Lung (tissue), 13 donors: ENCODE data around the gene CD37. TPM values are rescaled to one million over a fixed set of nuclear protein-coding genes. Genes with fewer than 3 reads are reported as not detected.

ENCODE experiments used
- ATAC-seq: fragments of 200-7000 bp; cut with Tn5 transposase; one replicate; pipeline ENCODE4 v1.9.1; 2020; ENCODE audit warnings: moderate number of reproducible peaks; ENCODE audit not compliant: insufficient read depth, low FRiP score
- DNase-seq, 3 donors: peaks; one replicate each; pipeline ENCODE4 v3.0.0-alpha.2; 2013 to 2017
- H3K27ac ChIP-seq, 2 donors: one replicate each; pipeline ENCODE4 v1.5.1; 2013; ENCODE audit warnings: mild to moderate bottlenecking in 2 of 2, moderate library complexity in 2 of 2, control low read depth in 1 of 2, inconsistent platforms in 1 of 2, low read depth in 1 of 2, low read length in 1 of 2
- H3K27me3 ChIP-seq, 3 donors: one replicate each; pipeline ENCODE4 v1.5.1; 2013; ENCODE audit warnings: low read length in 2 of 3; ENCODE audit not compliant: control insufficient read depth in 3 of 3, insufficient read depth in 3 of 3
- H3K36me3 ChIP-seq, 4 donors: one replicate each; pipeline ENCODE4 v1.5.1; 2013; ENCODE audit warnings: low read length in 4 of 4, mild to moderate bottlenecking in 1 of 4, moderate library complexity in 1 of 4; ENCODE audit not compliant: control insufficient read depth in 4 of 4, insufficient read depth in 4 of 4
- H3K4me1 ChIP-seq, 5 donors: one replicate each; pipeline ENCODE4 v1.5.1; 2013; ENCODE audit warnings: low read length in 5 of 5, mild to moderate bottlenecking in 2 of 5, moderate library complexity in 1 of 5; ENCODE audit not compliant: control insufficient read depth in 5 of 5, insufficient read depth in 5 of 5
- H3K4me3 ChIP-seq: one replicate; pipeline ENCODE4 v1.5.1; 2013; ENCODE audit warnings: mild to moderate bottlenecking, control low read depth, moderate library complexity
- H3K9ac ChIP-seq, 2 donors: one replicate each; pipeline ENCODE4 v1.5.1; 2013; ENCODE audit warnings: low read length in 2 of 2, control low read depth in 1 of 2; ENCODE audit not compliant: insufficient read depth in 1 of 2
- H3K9me3 ChIP-seq, 4 donors: one replicate each; pipeline ENCODE4 v1.5.1; 2013; ENCODE audit warnings: low read length in 3 of 4, mild to moderate bottlenecking in 1 of 4, moderate library complexity in 1 of 4; ENCODE audit not compliant: control insufficient read depth in 4 of 4, insufficient read depth in 3 of 4
- WGBS, 2 donors: extraction: QIAGEN DNeasy Blood & Tissue Kit; methylation state at CpG; one replicate each; pipeline ENCODE4 v1.1.7; 2013; 5-methylcytosine and 5-hydroxymethylcytosine counted together
- polyA plus RNA-seq, 2 donors: library from polyadenylated mRNA; stranded (reverse); fragments of 200-250 nt; gene quantifications; one replicate each; pipeline ENCODE4 v1.2.1, GENCODE V29; 2013
- small RNA-seq: library from RNA; depleted of rRNA; stranded (forward); fragments of <200 nt; gene quantifications from one replicate; pipeline ENCODE3, GENCODE V24; 2014; ENCODE audit warnings: low replicate concordance
- total RNA-seq, 2 donors: library from RNA; depleted of rRNA in 1 of 2; stranded (reverse); fragments of >200 nt in 1 of 2; gene quantifications; one replicate each; pipeline ENCODE4 v1.2.1, GENCODE V29; 2014 to 2021
- TF ChIP-seq, protein P1 (sequence below): IDR thresholded peaks from 2 replicates; pipeline ENCODE4 v1.5.1; 2012; ENCODE audit warnings: mild to moderate bottlenecking; ENCODE audit errors: control extremely low read depth, extremely low read depth
- donor health status: control.
- donor health status: control.
- donor health status: Bipolar disorder and iron deficiency.
- donor health status: healthy.
- donor health status: DM: yes; HTN: yes; CAD: no.

CD37 gene
- total and polyA plus RNA-seq, 4 donors = 33.9 to 154 (median 51.2) TPM

GRCh38 chr19:49387936-49388372, 52.7 kb downstream of the CD37 start, which contains the start of gene KASH5:
Gene KASH5, plus strand, starts transcription at chr19:49388249. Its CDS starts 2,635 bp downstream, at chr19:49390884.
- TF ChIP-seq, protein P1, sequence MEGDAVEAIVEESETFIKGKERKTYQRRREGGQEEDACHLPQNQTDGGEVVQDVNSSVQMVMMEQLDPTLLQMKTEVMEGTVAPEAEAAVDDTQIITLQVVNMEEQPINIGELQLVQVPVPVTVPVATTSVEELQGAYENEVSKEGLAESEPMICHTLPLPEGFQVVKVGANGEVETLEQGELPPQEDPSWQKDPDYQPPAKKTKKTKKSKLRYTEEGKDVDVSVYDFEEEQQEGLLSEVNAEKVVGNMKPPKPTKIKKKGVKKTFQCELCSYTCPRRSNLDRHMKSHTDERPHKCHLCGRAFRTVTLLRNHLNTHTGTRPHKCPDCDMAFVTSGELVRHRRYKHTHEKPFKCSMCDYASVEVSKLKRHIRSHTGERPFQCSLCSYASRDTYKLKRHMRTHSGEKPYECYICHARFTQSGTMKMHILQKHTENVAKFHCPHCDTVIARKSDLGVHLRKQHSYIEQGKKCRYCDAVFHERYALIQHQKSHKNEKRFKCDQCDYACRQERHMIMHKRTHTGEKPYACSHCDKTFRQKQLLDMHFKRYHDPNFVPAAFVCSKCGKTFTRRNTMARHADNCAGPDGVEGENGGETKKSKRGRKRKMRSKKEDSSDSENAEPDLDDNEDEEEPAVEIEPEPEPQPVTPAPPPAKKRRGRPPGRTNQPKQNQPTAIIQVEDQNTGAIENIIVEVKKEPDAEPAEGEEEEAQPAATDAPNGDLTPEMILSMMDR = no peak
- Histone ChIP-seq H3K27ac (no peak within 1 kb of the TSS), H3K9me3 (peaks cover 0 to 2% (median 0%) of the 10 kb centered on the region in 4 donors), H3K27me3 (peaks cover 0 to 5% (median 2%) of the 10 kb centered on the region in 3 donors), H3K4me1 (no peaks in the 10 kb centered on the region), H3K9ac (no peak within 1 kb of the TSS), H3K36me3 (no peaks in the 10 kb centered on the region), H3K4me3 (peak within 1 kb of the TSS; percentile 3)
- ATAC-seq = peak; percentile 64
- peak in 2 of 3 donors; percentile 12 to 21 for DNase-seq
- WGBS, 2 donors = 34 to 53% methylated on average over 39 to 40 of the region's 40 CpGs

DNA sequence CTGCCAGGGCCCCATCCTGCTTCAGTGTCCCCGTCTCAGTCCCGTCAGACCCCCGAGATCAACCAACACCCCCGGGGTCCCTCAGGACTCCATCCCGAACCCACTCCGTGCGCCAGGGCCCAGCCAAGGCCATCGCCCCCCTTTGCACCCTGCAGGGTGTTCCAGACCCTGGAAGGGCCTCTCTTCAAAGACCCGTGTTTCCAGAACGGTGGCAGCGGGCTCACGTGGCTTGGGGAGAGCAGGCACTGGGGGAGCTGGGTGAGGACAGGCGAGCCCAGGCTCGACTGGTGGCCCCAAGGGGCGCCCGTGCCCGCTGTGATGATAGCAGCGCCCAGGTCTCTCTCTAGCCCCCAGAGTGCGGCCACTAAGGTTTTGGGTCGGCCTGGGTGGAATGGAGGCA, 54.2 kb downstream of the CD37 start:
- Histone ChIP-seq H3K9ac (no peak overlapping the region), H3K4me1 (no peaks in the 10 kb centered on the region), H3K4me3 (no peak overlapping the region), H3K9me3 (peaks cover 0 to 2% (median 0%) of the 10 kb centered on the region in 4 donors), H3K27me3 (peaks cover 0 to 10% (median 5%) of the 10 kb centered on the region in 3 donors), H3K27ac (no peak overlapping the region), H3K36me3 (no peaks in the 10 kb centered on the region)
- WGBS, 2 donors = 90 to 96% methylated on average over 20 of the region's 20 CpGs
- TF ChIP-seq, protein P1 = no peak
- no peak for DNase-seq
- no peak for ATAC-seq

Small RNA genes lying within 50 kb of the gene (small RNA-seq; reads per million reads assigned to genes)
- not detected for gene MIR4324

Other genes starting within 250 kb of the CD37 start
- gene SNRNP70, start 250.0 kb upstream of the CD37 start, total RNA-seq = 100 to 1,000 TPM; 168 to 251 TPM
- gene SNRNP70, start 250.0 kb upstream of the CD37 start, polyA plus RNA-seq = 100 to 1,000 TPM; 143 to 191 TPM
- gene LIN7B, start 221.0 kb upstream of the CD37 start, total RNA-seq = 1 to 10 TPM; 6.6 to 7.8 TPM
- 10 to 100 TPM in 1 of 2 donors, 1 to 10 TPM in 1; 6.4 to 12.4 TPM for gene LIN7B, start 221.0 kb upstream of the CD37 start, polyA plus RNA-seq
- gene C19orf73, start 216.3 kb upstream of the CD37 start, total RNA-seq = 1 to 10 TPM in 1 of 2 donors, not detected in 1; 1.9 TPM
- gene C19orf73, start 216.3 kb upstream of the CD37 start, polyA plus RNA-seq = 1 to 10 TPM; 3.1 to 4.3 TPM
- 1 to 10 TPM; 3.0 to 8.4 TPM for gene PPFIA3, start 215.9 kb upstream of the CD37 start, total RNA-seq
- 10 to 100 TPM in 1 of 2 donors, 1 to 10 TPM in 1; 8.8 to 10.6 TPM for gene PPFIA3, start 215.9 kb upstream of the CD37 start, polyA plus RNA-seq
- gene HRC, start 180.0 kb upstream of the CD37 start, total RNA-seq = 1 to 10 TPM in 1 of 2 donors, under 1 TPM in 1; 0.18 to 5.7 TPM
- gene HRC, start 180.0 kb upstream of the CD37 start, polyA plus RNA-seq = 1 to 10 TPM in 1 of 2 donors, under 1 TPM in 1; 0.14 to 2.0 TPM
- 10 to 100 TPM; 19.8 to 70.1 TPM for gene TRPM4, start 177.6 kb upstream of the CD37 start, total RNA-seq
- 10 to 100 TPM; 15.6 to 24.9 TPM for gene TRPM4, start 177.6 kb upstream of the CD37 start, polyA plus RNA-seq
- 1 to 10 TPM; 1.8 to 2.5 TPM for gene SLC6A16, start 10.2 kb upstream of the CD37 start, total RNA-seq
- gene SLC6A16, start 10.2 kb upstream of the CD37 start, polyA plus RNA-seq = 1 to 10 TPM in 1 of 2 donors, under 1 TPM in 1; 0.93 to 2.4 TPM
- 10 to 100 TPM; 31.4 to 40.0 TPM for gene TEAD2, start 27.0 kb downstream of the CD37 start, total RNA-seq
- 10 to 100 TPM; 21.9 to 31.5 TPM for gene TEAD2, start 27.0 kb downstream of the CD37 start, polyA plus RNA-seq
- gene DKKL1, start 28.5 kb downstream of the CD37 start, total RNA-seq = under 1 TPM; 0.85 to 0.95 TPM
- gene DKKL1, start 28.5 kb downstream of the CD37 start, polyA plus RNA-seq = under 1 TPM; 0.58 to 0.91 TPM
- 1 to 10 TPM in 1 of 2 donors, not detected in 1; 2.9 TPM for gene KASH5, start 52.8 kb downstream of the CD37 start, total RNA-seq
- 1 to 10 TPM in 1 of 2 donors, under 1 TPM in 1; 0.52 to 1.5 TPM for gene KASH5, start 52.8 kb downstream of the CD37 start, polyA plus RNA-seq
- gene PTH2, start 88.0 kb downstream of the CD37 start, total RNA-seq = not detected
- gene PTH2, start 88.0 kb downstream of the CD37 start, polyA plus RNA-seq = not detected
- not detected for gene GFY, start 90.0 kb downstream of the CD37 start, total RNA-seq
- not detected for gene GFY, start 90.0 kb downstream of the CD37 start, polyA plus RNA-seq
- under 1 TPM; 0.31 to 0.51 TPM for gene SLC17A7, start 106.1 kb downstream of the CD37 start, total RNA-seq
- gene SLC17A7, start 106.1 kb downstream of the CD37 start, polyA plus RNA-seq = under 1 TPM; 0.10 to 0.30 TPM
- gene PIH1D1, start 116.4 kb downstream of the CD37 start, total RNA-seq = 10 to 100 TPM; 65.7 to 65.9 TPM
- 10 to 100 TPM; 63.7 to 66.6 TPM for gene PIH1D1, start 116.4 kb downstream of the CD37 start, polyA plus RNA-seq
- gene ALDH16A1, start 117.8 kb downstream of the CD37 start, total RNA-seq = 10 to 100 TPM; 21.1 to 53.3 TPM
- 10 to 100 TPM; 36.1 to 38.7 TPM for gene ALDH16A1, start 117.8 kb downstream of the CD37 start, polyA plus RNA-seq
- 1 to 10 TPM; 2.9 to 8.9 TPM for gene FLT3LG, start 138.8 kb downstream of the CD37 start, total RNA-seq
- 10 to 100 TPM in 1 of 2 donors, 1 to 10 TPM in 1; 9.5 to 15.0 TPM for gene FLT3LG, start 138.8 kb downstream of the CD37 start, polyA plus RNA-seq
- gene RPL13A, start 152.2 kb downstream of the CD37 start, total RNA-seq = 1,000 to 10,000 TPM; 1,499 to 2,532 TPM
- 1,000 to 10,000 TPM; 2,431 to 2,816 TPM for gene RPL13A, start 152.2 kb downstream of the CD37 start, polyA plus RNA-seq
- 1,000 to 10,000 TPM; 1,558 to 1,973 TPM for gene RPS11, start 161.0 kb downstream of the CD37 start, total RNA-seq
- 1,000 to 10,000 TPM; 4,071 to 4,654 TPM for gene RPS11, start 161.0 kb downstream of the CD37 start, polyA plus RNA-seq
- gene FCGRT, start 177.3 kb downstream of the CD37 start, total RNA-seq = 100 to 1,000 TPM; 184 to 271 TPM
- 100 to 1,000 TPM; 233 to 247 TPM for gene FCGRT, start 177.3 kb downstream of the CD37 start, polyA plus RNA-seq
- gene RCN3, start 192.6 kb downstream of the CD37 start, total RNA-seq = 10 to 100 TPM; 14.1 to 39.2 TPM
- 10 to 100 TPM; 29.3 to 32.6 TPM for gene RCN3, start 192.6 kb downstream of the CD37 start, polyA plus RNA-seq
- 10 to 100 TPM; 40.9 to 48.1 TPM for gene NOSIP, start 245.2 kb downstream of the CD37 start, total RNA-seq
- gene NOSIP, start 245.2 kb downstream of the CD37 start, polyA plus RNA-seq = 10 to 100 TPM; 77.1 to 84.2 TPM
- 10 to 100 TPM in 1 of 2 donors, 1 to 10 TPM in 1; 5.1 to 11.7 TPM for gene PRRG2, start 245.9 kb downstream of the CD37 start, total RNA-seq
- gene PRRG2, start 245.9 kb downstream of the CD37 start, polyA plus RNA-seq = 10 to 100 TPM in 1 of 2 donors, 1 to 10 TPM in 1; 9.0 to 10.5 TPM